Trophoblast cell (in vitro differentiated cells and primary cell): Measurements from ENCODE around the gene CETP.

ENCODE experiments used
- DNase-seq, 2 donors: peaks; one replicate each; pipeline ENCODE4 v3.0.0-alpha.2; 2016
- H2AFZ ChIP-seq: 2 replicates; pipeline ENCODE4 v1.6.1; 2013; ENCODE audit warnings: low read length, moderate library complexity, mild to moderate bottlenecking; ENCODE audit not compliant: insufficient read depth, poor library complexity
- H2AK5ac ChIP-seq: 2 replicates; pipeline ENCODE4 v1.6.1; 2013; ENCODE audit warnings: mild to moderate bottlenecking, low read length
- H2BK120ac ChIP-seq: 2 replicates; pipeline ENCODE4 v1.6.1; 2013; ENCODE audit warnings: low read length, mild to moderate bottlenecking, moderate library complexity; ENCODE audit not compliant: insufficient read depth, poor library complexity
- H2BK12ac ChIP-seq: 2 replicates; pipeline ENCODE4 v1.6.1; 2013; ENCODE audit warnings: mild to moderate bottlenecking, low read length, moderate library complexity
- H2BK5ac ChIP-seq: 2 replicates; pipeline ENCODE4 v1.6.1; 2013; ENCODE audit warnings: low read length, low read depth, moderate library complexity, mild to moderate bottlenecking; ENCODE audit not compliant: poor library complexity
- H3K14ac ChIP-seq: 2 replicates; pipeline ENCODE4 v1.6.1; 2013; ENCODE audit warnings: mild to moderate bottlenecking, low read length
- H3K18ac ChIP-seq: 2 replicates; pipeline ENCODE4 v1.6.1; 2013; ENCODE audit warnings: mild to moderate bottlenecking, low read length
- H3K23ac ChIP-seq: 2 replicates; pipeline ENCODE4 v1.6.1; 2013; ENCODE audit warnings: low read length
- H3K27ac ChIP-seq: 2 replicates; pipeline ENCODE4 v1.5.1; 2013; ENCODE audit warnings: low read depth, mild to moderate bottlenecking, inconsistent platforms, low read length, moderate library complexity
- H3K27me3 ChIP-seq: 2 replicates; pipeline ENCODE4 v1.6.1; 2013; ENCODE audit warnings: inconsistent platforms, mild to moderate bottlenecking, low read length, moderate library complexity; ENCODE audit not compliant: insufficient read depth
- H3K36me3 ChIP-seq, 2 experiments: 1 replicate in 1 of 2; 2 replicates in 1 of 2; pipeline ENCODE4 v1.6.1; 2013; ENCODE audit warnings: low read length in 2 of 2, mild to moderate bottlenecking in 2 of 2, moderate library complexity in 1 of 2; ENCODE audit not compliant: insufficient read depth in 2 of 2, control insufficient read depth in 1 of 2
- H3K4ac ChIP-seq: 2 replicates; pipeline ENCODE4 v1.6.1; 2013; ENCODE audit warnings: low read depth, mild to moderate bottlenecking, low read length, moderate library complexity
- H3K4me1 ChIP-seq, 2 experiments: 1 replicate in 1 of 2; 2 replicates in 1 of 2; pipeline ENCODE4 v1.6.1; 2013; ENCODE audit warnings: low read length in 2 of 2, mild to moderate bottlenecking in 2 of 2, moderate library complexity in 1 of 2; ENCODE audit not compliant: insufficient read depth in 2 of 2, control insufficient read depth in 1 of 2
- H3K4me2 ChIP-seq: 2 replicates; pipeline ENCODE4 v1.6.1; 2013; ENCODE audit warnings: inconsistent platforms, mild to moderate bottlenecking, low read length, moderate library complexity
- H3K4me3 ChIP-seq: 2 replicates; pipeline ENCODE4 v1.5.1; 2013; ENCODE audit warnings: mild to moderate bottlenecking, low read depth, low read length, inconsistent platforms
- H3K79me1 ChIP-seq: one replicate; pipeline ENCODE4 v1.6.1; 2013; ENCODE audit warnings: low read length
- H3K79me2 ChIP-seq: 2 replicates; pipeline ENCODE4 v1.6.1; 2013; ENCODE audit warnings: low read length, mild to moderate bottlenecking; ENCODE audit not compliant: control insufficient read depth, insufficient read depth, poor library complexity
- H3K9ac ChIP-seq: 2 replicates; pipeline ENCODE4 v1.6.1; 2013; ENCODE audit warnings: mild to moderate bottlenecking, low read length
- H3K9me3 ChIP-seq: 2 replicates; pipeline ENCODE4 v1.6.1; 2013; ENCODE audit warnings: low read depth, mild to moderate bottlenecking, control low read depth, inconsistent platforms, low read length; ENCODE audit not compliant: insufficient read depth
- H4K12ac ChIP-seq: 2 replicates; pipeline ENCODE4 v1.6.1; 2013; ENCODE audit warnings: low read depth, mild to moderate bottlenecking, low read length, moderate library complexity
- H4K8ac ChIP-seq: 2 replicates; pipeline ENCODE4 v1.6.1; 2013; ENCODE audit warnings: low read depth, mild to moderate bottlenecking, low read length, moderate library complexity
- H4K91ac ChIP-seq: one replicate; pipeline ENCODE4 v1.6.1; 2013; ENCODE audit warnings: low read depth, mild to moderate bottlenecking, low read length, moderate library complexity
- WGBS: extraction: QIAGEN DNeasy Blood & Tissue Kit; methylation state at CpG from one replicate; pipeline ENCODE4 v1.1.7; 2013; ENCODE audit warnings: missing lambda C conversion rate; ENCODE audit not compliant: insufficient read length, insufficient coverage; ENCODE audit errors: extremely low coverage; 5-methylcytosine and 5-hydroxymethylcytosine counted together

The CETP gene

GRCh38 chr16:56930486-56931270, 31.1 kb upstream of the CETP start:
- peak overlapping the region; percentile 37 for H2BK12ac ChIP-seq
- H3K79me1 ChIP-seq = peaks cover 15% of the 10 kb centered on the region
- peaks cover 12% of the 10 kb centered on the region for H3K79me2 ChIP-seq
- no peak overlapping the region for H3K14ac ChIP-seq
- H3K23ac ChIP-seq = no peak overlapping the region
- no peak overlapping the region for H3K18ac ChIP-seq
- peak in 1 of 2 donors; percentile 20 for DNase-seq
- no peaks in the 10 kb centered on the region for H3K27me3 ChIP-seq
- H3K4ac ChIP-seq = no peak overlapping the region
- no peaks in the 10 kb centered on the region for H3K9me3 ChIP-seq
- H4K8ac ChIP-seq = peak overlapping the region; percentile 56
- no peak overlapping the region for H4K12ac ChIP-seq
- no peak overlapping the region for H3K4me3 ChIP-seq
- peak overlapping the region; percentile 45 for H2AK5ac ChIP-seq
- H2BK120ac ChIP-seq = no peak overlapping the region
- no peak overlapping the region for H3K9ac ChIP-seq
- no peak overlapping the region for H2BK5ac ChIP-seq
- H2AFZ ChIP-seq = no peak overlapping the region
- no CpG with 5 or more reads among the region's 15 CpGs for WGBS
- peaks cover 3 to 8% of the 10 kb centered on the region in 2 experiments for H3K4me1 ChIP-seq
- H3K27ac ChIP-seq = no peak overlapping the region
- no peak overlapping the region for H3K4me2 ChIP-seq
- peak overlapping the region; percentile 16 for H4K91ac ChIP-seq
- H3K36me3 ChIP-seq = peaks cover 0 to 3% of the 10 kb centered on the region in 2 experiments

GRCh38 chr16:56931271-56931891, 30.4 kb upstream of the CETP start:
- H3K4me3 ChIP-seq = peak overlapping the region; percentile 59
- H3K9me3 ChIP-seq = no peaks in the 10 kb centered on the region
- H3K14ac ChIP-seq = peak overlapping the region; percentile 92
- H3K4me2 ChIP-seq = peak overlapping the region; percentile 57
- peak overlapping the region; percentile 99 for H4K8ac ChIP-seq
- H3K27ac ChIP-seq = no peak overlapping the region
- H4K91ac ChIP-seq = peak overlapping the region; percentile 99
- H2BK12ac ChIP-seq = peak overlapping the region; percentile 72
- peaks cover 12% of the 10 kb centered on the region for H3K79me2 ChIP-seq
- H3K4me1 ChIP-seq = peaks cover 3 to 8% of the 10 kb centered on the region in 2 experiments
- DNase-seq = no peak
- H3K27me3 ChIP-seq = no peaks in the 10 kb centered on the region
- H2BK120ac ChIP-seq = peak overlapping the region; percentile 83
- peak overlapping the region; percentile 34 for H3K9ac ChIP-seq
- H3K79me1 ChIP-seq = peaks cover 15% of the 10 kb centered on the region
- peak overlapping the region; percentile 95 for H4K12ac ChIP-seq
- H2BK5ac ChIP-seq = peak overlapping the region; percentile 77
- H3K18ac ChIP-seq = peak overlapping the region; percentile 80
- WGBS = no CpG with 5 or more reads among the region's 25 CpGs
- peak overlapping the region; percentile 87 for H2AFZ ChIP-seq
- H3K36me3 ChIP-seq = peaks cover 2 to 4% of the 10 kb centered on the region in 2 experiments
- peak overlapping the region; percentile 38 for H2AK5ac ChIP-seq
- H3K23ac ChIP-seq = no peak overlapping the region
- peak overlapping the region; percentile 96 for H3K4ac ChIP-seq

GRCh38 chr16:56931892-56932720, 29.6 kb upstream of the CETP start, which contains the start of gene HERPUD1:
TSS of gene HERPUD1 (plus strand) at chr16:56932142. CDS start at chr16:56932245, 103 bp downstream.
- Histone ChIP-seq H2BK120ac (peak within 1 kb of the TSS; percentile 89), H3K4ac (peak within 1 kb of the TSS; percentile 96), H3K27ac (peak within 1 kb of the TSS; percentile 78), H3K4me1 (peaks cover 3 to 8% of the 10 kb centered on the region in 2 experiments), H4K8ac (peak within 1 kb of the TSS; percentile 99), H2BK5ac (peak within 1 kb of the TSS; percentile 77), H4K91ac (peak within 1 kb of the TSS; percentile 99), H3K18ac (peak within 1 kb of the TSS; percentile 92), H2AFZ (peak within 1 kb of the TSS; percentile 87), H3K27me3 (no peaks in the 10 kb centered on the region), H2BK12ac (peak within 1 kb of the TSS; percentile 72), H3K14ac (peak within 1 kb of the TSS; percentile 95), H3K9ac (peak within 1 kb of the TSS; percentile 78), H3K79me1 (peaks cover 15% of the 10 kb centered on the region), H3K4me2 (peak within 1 kb of the TSS; percentile 89), H3K9me3 (no peaks in the 10 kb centered on the region), H3K23ac (no peak within 1 kb of the TSS), H3K36me3 (peaks cover 5 to 9% of the 10 kb centered on the region in 2 experiments), H4K12ac (peak within 1 kb of the TSS; percentile 95), H2AK5ac (peak within 1 kb of the TSS; percentile 47), H3K79me2 (peaks cover 12% of the 10 kb centered on the region), H3K4me3 (peak within 1 kb of the TSS; percentile 96)
- no CpG with 5 or more reads among the region's 83 CpGs for WGBS
- peak; percentile 97 to 99 for DNase-seq
